Stimulated activated CD8-positive, alpha-beta memory T cell treated with anti-CD3 and anti-CD28 coated beads, Interleukin-12 subunit alpha, Interleukin-12 subunit beta, amount 100 ng/mL, for 24 hours (primary cell): Measurements from ENCODE around the gene MCU.

Source experiments
- DNase-seq: peaks from one replicate; pipeline ENCODE4 v3.0.0-alpha.2; 2020; ENCODE audit errors: extremely low read depth

The MCU gene

GRCh38 chr10:72842164-72842563 is 150.2 kb downstream of the MCU start:
- no peak for DNase-seq

DNA sequence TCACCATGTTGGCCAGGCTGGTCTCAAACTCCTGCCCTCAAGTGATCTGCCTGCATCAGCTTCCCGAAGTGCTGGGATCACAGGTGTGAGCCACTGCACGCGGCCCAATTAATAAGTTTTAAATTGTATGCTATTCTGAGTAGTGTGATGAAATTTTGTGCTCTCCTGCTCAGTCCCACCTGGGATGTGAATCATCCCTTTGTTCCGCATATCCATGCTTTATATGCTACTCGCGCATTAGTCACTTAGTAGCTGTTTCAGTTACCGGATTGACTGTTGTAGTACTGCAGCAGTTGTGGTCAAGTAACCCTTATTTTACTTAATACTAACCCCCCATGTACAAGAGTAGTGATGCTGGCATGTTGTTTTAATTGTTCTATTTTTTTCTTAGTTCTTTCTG is 154.3 kb downstream of the MCU start:
- no peak for DNase-seq

DNA sequence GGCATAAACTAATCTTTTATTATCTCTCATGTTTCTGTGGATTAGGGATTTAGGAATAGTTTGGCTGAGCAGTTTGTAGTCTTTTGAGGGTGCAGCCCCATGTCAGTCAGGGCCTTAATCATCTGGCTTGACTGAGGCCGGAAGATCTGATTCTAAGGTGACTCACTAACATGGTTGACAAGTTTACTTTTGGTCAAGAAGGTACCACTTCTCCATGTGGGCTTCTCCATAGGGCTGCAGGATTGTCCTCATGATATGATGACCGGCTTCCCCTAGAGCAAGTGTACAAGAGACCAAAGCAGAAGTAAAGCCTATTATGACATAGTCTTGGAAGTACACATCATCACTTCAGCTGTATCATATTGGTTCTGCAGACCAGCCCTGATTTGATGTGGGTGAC is 155.7 kb downstream of the MCU start:
- DNase-seq: no peak

- no peak for DNase-seq
Measured at GRCh38 chr10:72850861-72851260, 158.9 kb downstream of the MCU start.

- no peak for DNase-seq
Measured at GRCh38 chr10:72851509-72851908, 159.6 kb downstream of the MCU start.

GRCh38 chr10:72852508-72852907 is 160.6 kb downstream of the MCU start:
- no peak for DNase-seq

DNA sequence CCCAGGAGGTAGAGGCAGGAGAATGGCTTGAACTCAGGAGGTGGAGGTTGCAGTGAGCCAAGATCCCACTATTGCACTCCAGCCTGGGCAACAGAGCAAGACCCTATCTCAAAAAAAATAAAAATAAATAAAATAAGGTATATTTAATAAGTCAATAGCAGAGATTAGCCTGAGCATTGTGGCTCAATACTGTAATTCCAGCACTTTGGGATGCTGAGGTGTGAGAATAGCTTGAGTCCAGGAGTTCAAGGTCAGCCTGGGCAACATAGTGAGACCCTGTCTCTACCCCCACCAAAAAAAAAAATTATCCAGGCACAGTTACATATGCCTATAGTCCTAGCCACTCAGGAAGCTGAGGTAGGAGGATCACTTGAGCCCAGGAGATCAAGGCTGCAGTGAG is 163.2 kb downstream of the MCU start:
- DNase-seq: no peak

DNA sequence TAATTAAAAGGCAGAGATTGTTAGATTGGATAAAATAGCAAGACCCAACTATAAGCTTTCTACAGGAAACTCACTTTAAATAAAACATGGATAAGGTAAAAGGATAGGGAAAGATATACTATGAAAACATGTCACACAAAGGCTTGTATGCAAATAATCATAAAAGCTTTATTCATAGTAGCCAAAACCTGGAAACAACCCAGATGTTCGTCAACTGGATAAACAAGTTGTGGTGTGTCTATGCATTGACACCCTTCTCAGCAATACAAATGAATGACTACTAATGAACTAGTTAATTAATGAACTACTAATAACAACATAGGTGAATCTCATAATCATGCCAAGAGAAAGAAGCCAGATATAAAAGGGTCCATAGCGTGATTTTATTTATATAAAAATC is 163.8 kb downstream of the MCU start:
- DNase-seq: no peak

GRCh38 chr10:72858067-72858466 is 166.1 kb downstream of the MCU start:
- no peak for DNase-seq

GRCh38 chr10:72862957-72863356 is 171.0 kb downstream of the MCU start:
- DNase-seq: no peak

- DNase-seq: no peak
Measured at GRCh38 chr10:72875250-72876055, 183.5 kb downstream of the MCU start.

DNA sequence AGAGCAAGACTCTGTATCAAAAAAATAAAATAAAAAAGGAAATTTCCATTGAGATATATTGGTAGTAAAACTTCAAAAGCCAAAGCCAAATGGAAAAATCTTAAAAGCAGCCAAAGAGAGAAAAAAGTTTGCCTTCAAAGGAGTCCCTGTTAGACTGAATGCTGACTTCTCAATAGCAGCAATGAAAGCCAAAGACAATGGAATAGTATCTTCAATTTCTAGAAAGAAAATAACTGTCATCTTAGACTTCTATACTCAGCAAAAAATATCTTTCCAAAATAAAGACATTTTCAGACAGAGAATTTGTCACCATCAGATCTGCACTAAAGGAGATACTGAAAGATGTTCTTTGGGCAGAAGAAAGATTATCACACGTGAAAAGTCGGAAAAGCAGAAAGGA is 187.3 kb downstream of the MCU start:
- DNase-seq: no peak

DNA sequence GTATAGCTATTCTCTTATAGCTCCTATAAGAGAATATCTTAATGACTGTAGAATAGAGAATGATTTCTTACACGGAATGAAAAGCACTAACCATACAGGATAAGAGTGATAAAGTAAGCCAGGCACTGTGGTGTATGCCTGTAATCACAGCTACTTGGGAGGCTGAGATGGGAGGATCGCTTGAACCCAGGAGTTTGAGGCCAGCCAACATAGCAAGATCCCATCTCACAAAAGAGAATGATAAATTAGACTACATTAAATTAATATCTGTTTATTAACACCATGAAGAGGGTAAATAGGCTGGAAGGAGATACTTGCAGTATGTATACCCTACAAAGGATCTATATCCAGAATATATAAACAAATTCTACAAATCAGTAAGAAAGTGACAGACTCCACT is 189.3 kb downstream of the MCU start:
- DNase-seq: no peak

DNA sequence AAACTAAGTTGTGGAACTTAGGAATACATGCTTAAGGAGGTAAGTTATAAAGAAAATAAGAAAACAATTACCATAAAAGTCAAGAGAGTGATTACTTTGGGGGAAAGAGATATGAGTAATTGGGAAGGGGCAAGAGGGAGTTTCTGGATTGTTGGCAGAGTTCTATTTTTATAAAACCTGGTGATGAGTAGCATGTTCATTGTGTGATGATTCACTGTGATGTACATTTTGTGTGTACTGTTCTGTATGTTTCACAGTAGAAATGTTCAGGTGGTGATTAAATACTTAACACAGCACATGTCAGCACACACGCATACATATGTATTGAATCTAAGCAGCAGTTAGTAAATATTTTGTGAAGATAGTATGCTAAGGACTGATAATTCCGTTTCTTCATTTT is 191.9 kb downstream of the MCU start:
- no peak for DNase-seq

DNA sequence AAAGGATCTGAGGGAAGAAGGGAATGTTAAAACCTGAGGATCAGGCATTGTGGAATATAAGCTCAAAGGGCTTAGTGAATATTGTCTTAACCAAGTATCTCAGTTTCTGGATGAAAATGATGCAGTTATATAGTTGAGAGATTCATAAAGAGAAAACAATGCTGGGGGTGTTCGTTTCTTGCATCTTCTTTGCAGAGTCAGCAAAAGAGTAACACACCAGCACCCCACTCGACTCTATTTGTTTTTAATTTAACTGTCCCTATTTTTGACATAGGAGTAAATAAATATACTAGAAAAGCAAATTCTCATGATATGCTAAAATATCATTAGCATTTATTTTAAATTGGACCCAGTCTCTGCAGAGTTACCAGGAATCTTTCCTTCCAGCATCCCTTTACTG is 194.0 kb downstream of the MCU start:
- no peak for DNase-seq

DNA sequence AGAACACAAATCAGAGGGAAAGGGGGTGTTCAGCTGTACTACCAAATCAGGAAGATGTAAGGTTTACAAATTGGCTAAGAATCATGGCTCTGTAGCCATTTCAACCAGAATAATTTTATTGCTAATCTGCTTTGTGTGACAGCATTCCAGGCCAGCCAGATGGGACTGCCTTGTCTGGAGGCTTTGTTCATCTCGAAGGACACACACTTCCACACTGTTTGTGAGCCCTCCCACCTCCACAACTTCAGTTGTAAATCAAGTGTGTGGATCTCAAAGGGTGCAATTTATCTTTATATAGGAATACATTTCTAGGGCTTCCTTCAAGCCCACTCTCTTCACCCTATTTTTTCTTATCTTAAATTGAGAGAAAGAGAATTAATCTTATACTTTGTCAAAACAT is 194.7 kb downstream of the MCU start:
- no peak for DNase-seq

DNA sequence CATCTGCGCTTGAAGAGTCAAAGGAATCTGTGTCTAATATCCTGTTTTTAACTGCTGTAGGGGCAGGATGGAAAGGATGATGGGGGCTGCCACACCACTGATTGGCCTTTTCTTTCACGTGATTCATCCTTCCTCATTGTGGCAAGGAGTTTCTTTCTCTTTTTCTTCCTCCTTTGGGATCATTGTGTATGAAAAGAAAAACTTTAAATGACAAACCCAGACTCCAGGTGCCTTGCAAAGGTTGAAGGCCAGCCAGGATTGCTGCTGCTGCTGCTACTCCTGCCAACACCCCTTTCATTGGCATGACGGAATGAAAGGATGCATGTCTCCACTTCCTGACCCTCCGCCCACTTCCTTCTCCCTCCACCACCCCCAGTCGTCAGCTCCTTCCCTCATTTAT is 195.1 kb downstream of the MCU start:
- no peak for DNase-seq

- DNase-seq: no peak
Measured at GRCh38 chr10:72888151-72888638, 196.3 kb downstream of the MCU start.

DNA sequence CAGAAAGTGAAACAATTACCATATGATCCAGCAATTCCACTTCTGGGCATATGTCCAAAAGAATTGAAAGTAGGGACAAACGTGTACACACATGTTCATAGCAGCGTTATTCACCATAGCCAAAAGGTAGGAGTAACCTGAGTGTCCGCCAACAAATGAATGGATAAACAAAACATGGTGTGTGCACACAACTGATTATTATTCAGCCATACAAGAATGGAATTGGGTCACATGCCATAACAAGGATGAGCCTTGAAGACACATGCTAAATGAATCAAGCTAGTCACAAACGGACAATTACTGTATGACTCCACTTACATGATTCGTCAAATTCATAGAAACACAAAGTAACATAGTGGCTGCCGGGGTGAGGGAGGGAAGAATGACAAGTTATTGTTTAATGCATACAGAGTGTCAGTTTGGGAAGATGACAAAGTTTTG is 197.5 kb downstream of the MCU start:
- no peak for DNase-seq

DNA sequence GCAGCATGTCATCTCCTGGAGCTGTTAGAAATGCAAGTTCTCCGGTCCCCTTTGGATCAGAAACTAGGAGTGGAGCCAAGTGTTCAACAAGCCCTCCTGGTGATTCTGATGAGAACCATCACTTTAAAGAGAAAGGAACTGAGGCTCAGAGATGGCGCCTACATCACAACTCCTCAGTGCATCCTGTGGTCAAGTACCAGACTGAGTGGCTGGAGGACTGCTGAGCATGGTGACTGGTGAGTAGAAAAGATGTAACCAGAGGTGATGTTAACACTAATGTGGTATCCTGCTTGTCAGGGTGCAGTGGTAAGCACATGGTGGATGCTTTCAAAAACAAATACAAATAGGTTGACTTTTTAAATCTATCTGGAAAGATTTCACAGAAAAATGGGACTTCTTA is 198.1 kb downstream of the MCU start:
- DNase-seq: no peak

- no peak for DNase-seq
Measured at GRCh38 chr10:72893136-72893798, 201.3 kb downstream of the MCU start, which contains the start of gene OIT3. Gene OIT3, plus strand, starts transcription at chr10:72893739. Its CDS starts 60 bp downstream, at chr10:72893799.

DNA sequence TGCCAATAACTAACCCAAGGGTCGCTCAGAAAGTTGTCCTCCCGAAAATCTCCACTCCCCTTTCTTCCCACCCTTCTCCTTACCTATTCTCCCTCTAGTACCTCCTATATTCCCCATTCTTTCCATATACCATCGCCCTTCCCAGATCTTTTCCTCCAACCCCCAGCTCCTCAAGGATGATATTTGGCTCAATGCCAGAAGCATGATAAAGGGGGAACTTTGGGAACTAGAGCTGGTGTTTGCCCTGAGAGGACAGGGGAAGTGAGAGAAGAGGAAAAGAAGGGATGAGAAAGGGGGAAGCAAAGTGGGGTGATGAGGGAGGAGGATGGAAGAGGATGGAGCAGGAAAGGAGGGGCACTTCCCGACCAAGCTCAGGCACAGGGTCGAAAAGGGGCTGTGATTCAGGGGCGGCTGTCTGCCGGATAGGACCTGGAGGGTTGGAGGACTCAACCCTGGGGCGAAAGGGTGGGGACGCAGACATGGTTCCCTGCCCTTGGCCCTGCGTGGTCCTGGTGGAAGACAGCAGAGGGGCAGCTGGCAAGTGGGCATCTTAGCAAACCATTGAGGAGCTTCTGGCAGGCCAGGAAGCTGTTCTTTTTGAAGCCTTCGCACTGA is 203.4 kb downstream of the MCU start:
- DNase-seq: no peak

GRCh38 chr10:72898616-72899015 is 206.7 kb downstream of the MCU start:
- DNase-seq: no peak
